ENCODE results near the gene TXNL4B.

TXNL4B gene

DNA sequence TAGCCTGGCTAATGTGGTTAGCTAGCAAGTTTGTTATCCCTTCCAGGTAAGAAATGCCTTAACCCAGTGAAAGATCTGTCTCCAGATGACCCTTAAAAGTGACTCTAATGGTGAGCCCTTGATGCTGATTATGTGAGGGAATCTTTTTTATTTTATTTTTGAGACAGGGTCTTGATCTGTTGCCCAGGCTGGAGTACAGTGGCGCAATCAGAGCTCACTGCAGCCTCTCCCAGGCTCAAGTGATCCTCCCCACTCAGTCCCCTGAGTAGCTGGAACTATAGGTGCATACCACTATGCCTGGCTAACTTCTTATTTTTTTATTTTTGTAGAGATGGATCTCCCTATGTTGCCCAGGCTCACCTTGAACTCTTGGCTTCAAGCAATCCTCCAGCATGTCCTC is 49.9 kb downstream of the TXNL4B start:
- TF ChIP-seq, protein P1, sequence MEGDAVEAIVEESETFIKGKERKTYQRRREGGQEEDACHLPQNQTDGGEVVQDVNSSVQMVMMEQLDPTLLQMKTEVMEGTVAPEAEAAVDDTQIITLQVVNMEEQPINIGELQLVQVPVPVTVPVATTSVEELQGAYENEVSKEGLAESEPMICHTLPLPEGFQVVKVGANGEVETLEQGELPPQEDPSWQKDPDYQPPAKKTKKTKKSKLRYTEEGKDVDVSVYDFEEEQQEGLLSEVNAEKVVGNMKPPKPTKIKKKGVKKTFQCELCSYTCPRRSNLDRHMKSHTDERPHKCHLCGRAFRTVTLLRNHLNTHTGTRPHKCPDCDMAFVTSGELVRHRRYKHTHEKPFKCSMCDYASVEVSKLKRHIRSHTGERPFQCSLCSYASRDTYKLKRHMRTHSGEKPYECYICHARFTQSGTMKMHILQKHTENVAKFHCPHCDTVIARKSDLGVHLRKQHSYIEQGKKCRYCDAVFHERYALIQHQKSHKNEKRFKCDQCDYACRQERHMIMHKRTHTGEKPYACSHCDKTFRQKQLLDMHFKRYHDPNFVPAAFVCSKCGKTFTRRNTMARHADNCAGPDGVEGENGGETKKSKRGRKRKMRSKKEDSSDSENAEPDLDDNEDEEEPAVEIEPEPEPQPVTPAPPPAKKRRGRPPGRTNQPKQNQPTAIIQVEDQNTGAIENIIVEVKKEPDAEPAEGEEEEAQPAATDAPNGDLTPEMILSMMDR (IDR thresholded peaks at IDR 0.05), result no peak
- intact Hi-C loops (cut with DNase I; ENCODE audit: low total_unique reads), result no loop called here

GRCh38 chr16:72043058-72043457 is 50.4 kb downstream of the TXNL4B start:
- intact Hi-C loops (cut with DNase I; ENCODE audit: low total_unique reads), result no loop called here
- no peak for DNase-seq
- Histone ChIP-seq H3K27ac (no peak overlapping the region), H3K27me3 (no peaks in the 10 kb centered on the region), H3K36me3 (peaks cover 13 to 28% (median 14%) of the 10 kb centered on the region in 3 donors), H3K4me1 (no peaks in the 10 kb centered on the region), H3K4me3 (no peak overlapping the region), H3K9me3 (no peaks in the 10 kb centered on the region)
- TF ChIP-seq, protein P1 (IDR thresholded peaks at IDR 0.05), result no peak

More for the DNA sequence above, 49.9 kb downstream of the TXNL4B start:
- H3K36me3 ChIP-seq, result peaks cover 10 to 28% (median 14%) of the 10 kb centered on the region in 3 donors
- H3K4me3 ChIP-seq, result no peak overlapping the region
- no peak overlapping the region for H3K27ac ChIP-seq
- no peaks in the 10 kb centered on the region for H3K4me1 ChIP-seq
- DNase-seq, result no peak
- no peaks in the 10 kb centered on the region for H3K9me3 ChIP-seq
- no peaks in the 10 kb centered on the region for H3K27me3 ChIP-seq

- Histone ChIP-seq H3K36me3 (peaks cover 14 to 28% (median 16%) of the 10 kb centered on the region in 3 donors), H3K27me3 (no peaks in the 10 kb centered on the region), H3K4me1 (no peaks in the 10 kb centered on the region), H3K27ac (no peak overlapping the region), H3K9me3 (no peaks in the 10 kb centered on the region), H3K4me3 (no peak overlapping the region)
- intact Hi-C loops (cut with DNase I; ENCODE audit: low total_unique reads), result no loop called here
- TF ChIP-seq, protein P1 (IDR thresholded peaks at IDR 0.05), result no peak
- no peak for DNase-seq
Observed at GRCh38 chr16:72042157-72042660, 51.2 kb downstream of the TXNL4B start.

DNA sequence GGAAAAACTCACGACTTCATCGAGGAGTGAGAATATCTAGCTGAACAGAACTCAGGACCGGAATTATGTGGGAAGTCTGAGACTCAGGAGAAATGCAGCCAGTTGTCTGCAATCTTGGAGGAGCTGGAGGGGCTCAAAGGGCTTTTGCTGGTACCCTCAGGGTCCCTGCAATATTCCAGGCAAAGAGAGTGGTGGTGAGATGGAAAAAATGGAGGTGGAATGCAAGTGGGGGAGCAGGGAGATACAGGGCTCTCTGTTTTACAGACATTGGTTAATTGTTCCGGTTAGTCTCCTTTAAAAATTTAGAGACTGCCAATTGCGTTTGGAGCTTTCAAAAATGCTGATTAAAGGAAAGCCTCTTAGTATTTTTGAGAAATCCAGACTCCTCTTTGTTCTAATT is 57.3 kb downstream of the TXNL4B start:
- Histone ChIP-seq H3K27me3 (no peaks in the 10 kb centered on the region), H3K4me1 (no peaks in the 10 kb centered on the region), H3K9me3 (no peaks in the 10 kb centered on the region), H3K4me3 (no peak overlapping the region), H3K27ac (no peak overlapping the region), H3K36me3 (peaks cover 5 to 16% (median 5%) of the 10 kb centered on the region in 3 donors)
- DNase-seq, result no peak
- intact Hi-C loops (cut with DNase I; ENCODE audit: low total_unique reads), result no loop called here
- TF ChIP-seq, protein P1 (IDR thresholded peaks at IDR 0.05), result no peak
